ENCODE data around the gene ADD3.
"Not testable (repeated sequence)": the region's sequence is repeated elsewhere in the genome, so short reads cannot be mapped to it uniquely, and the experiment has no call there.

ADD3 gene

GRCh38 chr10:110114668-110115067 lies 106.9 kb downstream of the ADD3 start:
- DNase-seq = not testable (repeated sequence)

DNA sequence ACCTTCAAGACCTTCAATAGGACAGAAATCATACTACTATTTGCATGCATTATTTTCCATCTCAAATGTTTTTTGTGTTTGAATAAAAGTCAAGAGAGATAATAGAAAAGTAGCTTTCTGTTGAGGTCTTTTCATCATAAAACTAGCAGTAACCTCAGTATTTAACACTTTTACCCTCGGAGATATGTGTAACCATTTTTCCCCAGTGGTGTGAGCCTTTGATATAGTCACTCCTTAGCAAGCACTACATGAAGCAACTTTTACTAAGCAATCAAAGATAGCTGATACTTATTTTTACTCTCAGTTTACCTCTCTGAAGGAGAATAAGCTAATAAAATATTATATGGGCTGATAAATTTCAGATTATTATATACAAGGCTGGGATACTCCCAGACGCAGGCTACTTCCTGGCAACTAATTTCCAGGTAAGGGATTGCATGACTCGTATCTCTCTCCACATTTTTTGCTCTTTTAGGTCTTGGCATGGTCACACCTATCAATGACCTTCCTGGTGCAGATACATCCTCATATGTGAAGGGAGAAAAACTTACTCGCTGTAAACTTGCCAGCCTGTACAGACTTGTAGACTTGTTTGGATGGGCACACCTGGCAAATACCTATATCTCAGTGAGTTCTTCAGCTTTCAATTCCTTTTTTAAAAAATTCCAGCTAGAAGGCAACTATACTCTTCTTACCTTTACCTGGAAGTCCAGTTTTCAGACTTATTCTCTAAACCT lies 108.2 kb downstream of the ADD3 start:
- DNase-seq = no peak

GRCh38 chr10:110118891-110119621 lies 111.3 kb downstream of the ADD3 start:
- no peak for DNase-seq

DNA sequence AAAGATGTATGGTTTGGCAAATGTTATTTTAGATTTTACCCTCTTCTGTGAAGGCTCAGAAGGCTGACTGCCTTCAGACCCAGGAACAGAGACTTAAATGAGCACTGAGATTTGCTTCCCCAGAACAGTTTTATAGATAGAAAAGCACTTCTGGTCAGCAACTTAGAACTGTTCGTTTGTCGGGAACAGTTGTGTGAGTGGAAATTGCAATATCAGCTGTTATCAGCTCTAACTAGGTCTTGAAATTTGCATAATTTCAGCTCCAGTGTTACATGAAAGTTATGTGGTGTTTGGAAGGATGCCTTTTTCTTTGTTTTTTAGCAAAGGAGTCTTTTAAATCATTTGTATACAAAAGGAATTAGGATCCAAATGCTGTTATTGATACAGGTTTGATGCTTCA lies 115.8 kb downstream of the ADD3 start:
- no peak for DNase-seq

DNA sequence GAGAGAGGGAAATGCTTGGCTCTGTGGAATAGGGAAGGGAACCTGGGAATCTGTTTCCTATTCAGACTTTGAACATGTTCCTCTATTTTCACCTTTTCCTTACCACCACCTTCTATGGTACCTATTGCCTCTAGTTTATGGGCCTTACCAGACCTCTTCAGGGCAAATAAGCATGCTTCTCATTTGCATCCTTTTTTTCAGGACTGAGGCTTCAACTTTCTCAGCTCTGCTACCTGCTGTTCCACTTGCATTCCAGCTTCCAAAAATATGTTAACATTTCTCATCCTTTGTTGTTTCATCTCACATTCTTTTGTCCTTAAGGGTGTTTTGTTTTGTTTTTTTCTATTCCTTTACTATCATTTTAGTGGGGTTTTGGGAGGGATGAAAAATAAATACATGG lies 121.7 kb downstream of the ADD3 start:
- DNase-seq = no peak

DNA sequence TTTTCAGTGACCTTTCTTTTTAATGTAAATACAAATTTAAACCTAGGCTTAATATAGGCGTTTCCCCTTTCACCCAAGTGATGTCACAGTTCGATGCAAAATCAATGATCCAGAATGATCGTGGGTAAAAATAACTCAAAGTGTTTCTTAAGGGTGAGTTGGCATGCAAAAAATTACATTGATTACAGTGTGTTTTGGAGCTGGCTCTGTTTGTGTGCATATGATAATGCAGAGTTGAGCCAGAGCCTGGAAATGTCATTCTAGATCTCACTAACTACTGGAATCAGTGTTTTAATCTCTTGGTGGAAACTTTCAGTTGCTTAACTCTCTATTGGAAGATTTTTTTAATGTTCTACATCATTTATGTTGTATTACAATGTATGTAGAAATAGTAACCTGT lies 127.1 kb downstream of the ADD3 start:
- DNase-seq = no peak

DNA sequence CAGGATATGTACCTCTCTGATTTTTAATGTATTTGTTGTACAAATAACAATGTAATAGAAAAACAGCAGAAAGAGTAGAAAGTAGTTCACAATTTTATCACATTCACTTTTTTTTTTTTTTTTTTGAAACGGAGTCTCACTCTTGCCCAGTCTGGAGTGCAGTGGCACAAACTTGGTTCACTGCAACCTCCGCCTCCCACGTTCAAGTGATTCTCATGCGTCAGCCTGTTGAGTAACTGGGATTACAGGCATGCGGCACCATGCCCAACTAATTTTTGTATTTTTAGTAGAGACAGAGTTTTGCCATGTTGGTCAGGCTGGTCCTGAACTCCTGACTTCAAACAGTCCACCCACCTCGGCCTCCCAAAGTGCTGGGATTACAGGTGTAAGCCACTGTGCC lies 128.1 kb downstream of the ADD3 start:
- not testable (repeated sequence) for DNase-seq

- DNase-seq = peak in 1 of 2 experiments; percentile 76
Measured at GRCh38 chr10:110137142-110137545, 129.4 kb downstream of the ADD3 start.

DNA sequence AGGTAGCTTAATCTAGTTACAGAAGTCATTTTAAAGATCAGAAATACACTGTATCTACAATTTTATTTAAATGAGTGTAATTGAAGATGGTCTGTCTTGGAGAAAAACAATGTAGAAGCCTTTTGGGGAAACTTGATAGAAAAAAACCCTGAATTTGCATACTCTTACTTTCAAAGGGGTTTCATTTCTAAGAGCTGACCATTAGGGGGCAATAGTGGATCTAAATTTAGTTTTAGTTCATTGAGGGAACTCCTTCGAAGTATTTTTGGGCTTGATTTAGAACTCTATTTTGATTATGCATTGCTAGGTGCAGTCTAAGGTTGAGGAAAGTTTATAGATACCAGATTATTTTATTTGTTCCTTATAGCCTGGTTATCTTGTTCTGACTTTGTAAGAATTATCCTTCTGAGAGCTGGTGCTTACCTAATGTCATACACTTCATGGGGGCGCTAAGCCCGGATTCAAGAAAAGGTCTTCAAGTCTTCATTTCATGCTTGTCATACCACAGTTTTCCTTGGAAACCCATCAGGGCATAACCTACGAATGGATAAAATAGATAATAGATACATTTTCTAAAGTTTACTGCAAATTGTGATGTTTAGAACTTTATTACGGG lies 130.5 kb downstream of the ADD3 start:
- peak in 1 of 2 experiments; percentile 55 for DNase-seq

GRCh38 chr10:110141185-110141584 lies 133.4 kb downstream of the ADD3 start:
- no peak for DNase-seq

DNA sequence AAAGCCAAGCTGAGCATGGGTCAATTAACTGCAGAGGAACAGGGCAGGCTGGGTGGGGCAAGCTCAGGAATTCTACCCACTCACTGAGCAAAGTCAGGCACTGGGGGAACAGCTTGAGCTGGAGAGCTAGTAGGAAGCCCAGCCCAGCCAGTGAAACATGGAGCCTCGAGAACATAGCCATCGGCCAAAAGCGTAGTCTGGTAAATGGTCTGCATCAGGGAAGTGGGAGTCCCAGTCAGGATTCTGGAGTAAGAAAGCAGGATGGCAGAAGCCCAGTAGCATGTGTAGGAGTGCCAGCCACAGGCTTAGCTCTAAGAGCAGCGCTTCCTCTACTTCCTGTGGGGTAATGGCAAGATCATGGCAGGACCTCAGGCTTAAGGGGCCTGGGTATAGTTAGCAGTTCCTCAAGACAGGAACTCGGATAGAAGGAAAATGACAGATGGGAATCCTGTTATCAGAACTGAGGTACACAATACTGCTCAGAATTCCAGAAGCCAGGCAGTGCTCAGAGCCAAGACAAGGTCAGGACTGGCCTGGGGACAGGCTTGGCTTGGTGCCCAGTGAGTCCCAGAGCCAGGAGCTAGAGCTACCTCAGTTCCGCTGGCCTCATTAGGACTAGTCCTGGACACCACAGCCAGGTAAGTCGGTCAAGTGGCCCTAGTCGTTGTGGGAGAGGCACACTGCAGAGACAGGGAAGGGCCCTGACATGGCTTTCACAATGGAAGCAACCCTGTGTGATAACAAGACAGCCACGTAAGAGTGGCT lies 134.3 kb downstream of the ADD3 start:
- DNase-seq = no peak

- DNase-seq = no peak
Measured at GRCh38 chr10:110142965-110143364, 135.2 kb downstream of the ADD3 start.

- DNase-seq = no peak
Measured at GRCh38 chr10:110144507-110144906, 136.7 kb downstream of the ADD3 start.

DNA sequence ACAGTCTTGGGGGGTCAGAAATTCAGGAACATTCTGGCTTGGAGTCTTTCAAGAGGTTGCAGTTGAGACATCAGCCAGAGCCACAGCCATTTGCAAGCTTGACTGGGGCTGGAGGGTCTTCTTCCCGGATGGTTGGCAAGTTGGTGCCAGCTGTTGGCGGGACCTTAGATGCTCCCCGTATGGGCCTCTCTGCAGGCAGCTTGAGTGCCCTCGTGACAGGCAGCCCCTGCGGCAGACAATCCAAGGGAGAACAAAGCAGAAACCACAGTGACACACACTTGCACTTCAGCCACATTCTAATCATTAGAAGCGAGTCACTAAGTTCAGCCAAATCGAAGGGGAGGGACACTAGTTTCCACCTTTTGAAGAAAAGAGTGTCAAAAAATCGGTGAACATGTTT lies 140.2 kb downstream of the ADD3 start:
- no peak for DNase-seq

DNA sequence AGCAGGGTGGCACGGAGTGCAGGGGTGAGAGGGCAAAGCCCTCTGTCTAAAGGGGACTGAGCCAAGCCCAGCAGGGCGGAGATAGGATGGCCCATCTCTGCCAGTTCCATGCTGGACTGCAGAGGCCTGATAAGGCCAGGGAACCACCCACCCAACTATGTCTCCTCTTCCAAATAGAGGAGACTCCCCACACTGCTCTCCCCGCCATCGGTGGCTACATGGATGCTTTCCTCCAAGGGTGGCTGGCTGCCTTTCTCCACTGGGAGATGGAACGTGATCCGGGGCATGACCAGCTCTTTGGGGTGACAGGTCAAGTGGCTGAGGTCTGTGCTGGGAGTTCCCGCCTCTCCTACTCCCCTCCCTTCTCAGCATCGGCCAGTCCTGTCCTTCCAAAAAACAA lies 141.5 kb downstream of the ADD3 start:
- DNase-seq = no peak

GRCh38 chr10:110150046-110150445 lies 142.3 kb downstream of the ADD3 start:
- DNase-seq = no peak

DNA sequence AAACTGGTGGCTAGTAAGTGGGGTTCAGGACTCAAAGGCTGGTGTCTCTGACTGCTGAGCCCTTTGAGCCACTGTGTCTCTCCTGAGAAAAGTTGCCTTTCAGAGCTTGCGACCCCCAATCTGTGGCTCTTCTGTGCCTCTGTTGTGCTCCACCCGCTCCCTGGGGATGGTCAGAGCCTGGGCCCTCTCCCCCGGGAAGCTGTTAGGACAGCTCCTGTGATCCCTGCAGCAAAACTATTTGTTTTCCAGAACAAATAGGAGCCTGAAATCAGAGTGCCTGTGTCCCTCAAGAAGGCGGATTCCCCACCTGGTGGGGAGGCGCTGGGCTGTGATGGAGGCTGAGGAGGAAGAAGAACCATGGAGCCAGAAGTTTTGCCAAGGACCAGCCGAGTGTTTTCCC lies 143.2 kb downstream of the ADD3 start:
- DNase-seq = no peak

- DNase-seq = no peak
Measured at GRCh38 chr10:110151467-110151866, 143.7 kb downstream of the ADD3 start.

DNA sequence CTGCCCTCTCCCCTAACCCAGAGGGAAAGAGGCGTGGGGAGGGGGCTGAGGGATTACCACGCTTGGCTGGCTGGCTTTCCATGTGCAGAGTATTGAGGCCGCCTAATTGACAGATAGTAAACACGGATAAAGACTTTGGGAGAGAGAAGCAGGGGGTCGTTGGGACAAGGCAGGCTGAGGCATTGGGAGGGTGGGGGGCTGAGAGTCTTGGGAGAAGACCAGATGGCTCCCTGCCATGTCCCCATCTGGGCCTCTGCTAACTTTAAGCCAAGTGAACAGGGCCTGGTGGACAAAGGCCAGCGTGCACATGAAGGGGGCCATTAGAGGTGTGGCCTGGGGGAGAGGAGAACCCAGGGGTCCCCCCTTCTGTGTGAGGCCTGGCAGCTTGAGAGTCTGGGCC lies 144.2 kb downstream of the ADD3 start:
- no peak for DNase-seq

DNA sequence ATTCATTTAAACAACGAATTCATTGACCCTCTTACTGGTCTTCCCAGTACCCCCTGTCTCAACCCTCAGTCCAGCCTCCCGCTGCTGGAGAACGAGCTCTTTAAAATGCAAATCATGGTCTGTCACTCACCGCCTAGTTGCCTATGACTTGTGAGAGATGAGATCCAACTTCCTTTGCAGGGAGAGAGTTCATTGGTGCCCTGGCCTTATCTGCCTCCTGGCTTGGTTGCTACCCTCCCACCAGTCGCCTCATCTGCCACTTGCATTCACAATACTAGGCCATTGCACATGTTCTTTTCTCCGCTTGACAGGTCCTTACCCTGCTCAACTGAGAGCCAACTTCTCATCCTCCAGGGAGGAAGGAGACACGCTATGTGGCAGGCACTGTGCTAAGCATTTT lies 145.6 kb downstream of the ADD3 start:
- DNase-seq = no peak

DNA sequence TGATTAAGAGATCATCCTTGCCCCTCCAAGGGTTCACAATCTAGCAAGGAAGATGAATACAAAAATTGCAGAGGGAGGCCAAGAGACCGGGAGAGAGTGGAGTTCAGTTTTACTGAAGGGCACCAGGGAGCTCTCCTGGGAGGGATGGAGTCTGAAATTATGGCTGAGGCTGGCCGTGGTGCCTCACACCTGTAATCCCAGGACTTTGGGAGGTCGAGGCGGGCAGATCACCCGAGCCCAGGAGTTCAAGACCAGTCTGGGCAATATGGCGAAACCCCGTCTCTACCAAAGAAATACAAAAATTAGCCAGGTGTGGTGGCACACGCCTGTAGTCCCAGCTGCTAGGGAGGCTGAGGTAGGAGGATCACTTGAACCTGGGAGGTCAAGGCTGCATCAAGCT lies 148.3 kb downstream of the ADD3 start:
- DNase-seq = no peak

GRCh38 chr10:110158051-110159005 lies 150.5 kb downstream of the ADD3 start:
- DNase-seq = no peak
